GM20431 (cell line): Measurements from ENCODE around the gene EVI5L.

ENCODE experiments used
- in situ Hi-C: fragments of 300-500 bp; cut with MseI, MboI; formaldehyde crosslinking; loops from one replicate; pipeline ENCODE4 v1.15.0; 2020; ENCODE audit warnings: low sequenced_read_pairs; ENCODE audit not compliant: unreplicated experiment

The EVI5L gene

GRCh38 chr19:7868671-7869452 is 38.8 kb downstream of the EVI5L start:
- in situ Hi-C loops = no loop called here

DNA sequence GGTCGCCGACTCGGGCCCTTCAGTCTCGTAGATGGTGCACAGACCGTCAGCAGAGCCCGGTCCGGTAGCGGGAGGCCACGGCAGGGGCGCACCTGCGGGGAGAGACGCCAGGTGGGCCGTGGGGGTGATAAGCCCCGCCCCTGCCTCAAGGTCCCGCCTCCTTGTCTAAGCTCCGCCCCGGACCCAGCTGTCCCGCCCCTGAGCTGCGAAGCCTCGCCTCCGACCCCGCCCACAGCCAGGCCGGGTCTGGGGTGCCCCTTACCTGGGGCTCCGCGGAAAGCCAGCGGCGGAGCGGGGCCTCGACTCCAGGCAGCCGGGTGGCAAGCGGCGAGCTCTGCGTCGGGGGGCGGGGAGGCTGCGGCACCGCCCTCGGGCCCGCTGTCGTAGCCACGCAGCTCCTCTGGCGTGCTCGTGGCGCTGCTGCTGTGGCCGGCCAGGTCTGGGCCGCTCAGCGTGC is 39.5 kb downstream of the EVI5L start:
- in situ Hi-C loops = no loop called here

GRCh38 chr19:7869910-7870511 is 40.0 kb downstream of the EVI5L start:
- in situ Hi-C loops = no loop called here

DNA sequence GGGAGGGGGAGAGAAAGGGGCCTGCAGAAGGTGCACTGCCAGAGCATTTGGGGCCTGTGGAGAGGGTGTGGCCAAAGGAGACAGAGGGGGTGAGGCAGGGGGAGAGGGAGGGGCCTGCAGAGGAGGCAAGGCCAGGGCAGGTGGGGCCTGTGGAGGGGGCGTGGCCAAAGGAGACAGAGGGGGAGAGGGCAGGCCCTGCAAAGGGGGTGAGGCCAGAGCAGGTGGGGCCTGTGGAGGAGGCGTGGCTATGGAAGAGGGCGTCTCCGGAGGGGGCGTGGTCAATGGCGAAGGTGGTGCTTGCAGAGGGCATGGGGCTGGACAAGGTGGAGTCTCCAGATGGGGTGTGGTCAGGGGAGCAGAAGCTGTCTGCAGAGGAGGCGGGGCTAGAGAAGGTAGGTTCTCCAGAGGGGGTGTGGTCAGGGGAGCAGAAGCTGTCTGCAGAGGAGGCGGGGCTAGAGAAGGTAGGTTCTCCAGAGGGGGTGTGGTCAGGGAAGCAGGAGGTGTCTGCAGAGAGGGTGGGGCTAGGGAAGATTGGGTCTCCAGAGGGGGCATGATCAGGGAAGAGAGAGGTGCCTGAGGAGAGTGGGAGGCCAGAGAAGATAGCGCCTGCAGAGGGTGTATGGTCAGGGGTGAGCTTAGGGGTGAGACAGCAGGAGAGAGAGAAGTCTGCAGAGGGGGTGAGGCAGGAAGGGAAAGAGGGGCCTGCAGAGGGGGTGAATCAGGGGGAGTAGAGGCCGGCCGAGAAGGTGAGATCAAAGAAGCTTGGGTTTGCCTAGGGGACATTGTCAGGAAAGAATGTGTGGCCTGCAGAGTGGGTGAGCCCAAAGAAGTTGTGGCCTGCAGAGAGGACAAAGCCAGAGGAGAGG is 40.8 kb downstream of the EVI5L start:
- in situ Hi-C loops = no loop called here

DNA sequence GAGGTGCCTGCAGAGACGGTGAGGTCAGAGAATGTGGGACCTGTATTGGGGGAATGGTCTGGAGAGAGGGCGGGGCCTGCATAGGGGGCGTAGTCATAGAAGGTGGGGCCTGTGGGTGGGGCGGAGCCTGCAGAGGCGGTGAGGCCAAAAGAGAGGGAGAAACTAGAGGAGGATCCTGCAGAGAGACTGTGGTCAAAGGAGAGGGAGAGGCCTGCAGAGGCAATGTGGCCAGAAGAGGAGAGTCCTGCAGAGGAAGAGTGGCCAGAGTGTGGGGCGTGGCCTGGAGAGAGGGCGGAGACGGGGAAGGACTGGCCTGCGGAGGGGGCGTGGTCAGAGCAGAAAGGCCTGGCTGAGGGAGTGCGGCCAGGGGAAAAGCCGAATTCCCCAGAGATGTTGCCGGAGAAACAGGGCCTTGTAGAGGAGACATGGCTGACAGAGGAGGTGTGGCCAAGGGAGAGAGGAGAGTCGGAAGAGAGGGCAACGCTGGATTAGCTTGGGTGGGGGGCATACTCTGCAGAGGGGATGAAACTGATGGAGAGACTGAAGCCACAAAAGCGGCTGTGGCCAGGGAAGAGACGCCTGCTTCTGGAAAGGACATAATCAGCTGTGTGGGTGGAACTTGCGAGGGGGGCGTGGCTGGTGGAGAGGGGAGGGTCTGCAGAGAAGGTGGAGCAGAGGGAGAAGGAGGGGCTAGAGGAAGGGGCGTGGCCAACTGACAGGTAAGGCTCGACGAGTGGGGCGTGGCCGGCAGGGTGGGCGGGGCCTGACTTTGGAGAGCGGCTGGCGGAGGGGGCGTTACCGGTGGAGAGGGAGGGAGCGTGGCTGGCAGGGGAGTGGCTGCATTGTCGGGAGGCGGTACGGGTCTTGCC is 41.7 kb downstream of the EVI5L start:
- in situ Hi-C loops = no loop called here

DNA sequence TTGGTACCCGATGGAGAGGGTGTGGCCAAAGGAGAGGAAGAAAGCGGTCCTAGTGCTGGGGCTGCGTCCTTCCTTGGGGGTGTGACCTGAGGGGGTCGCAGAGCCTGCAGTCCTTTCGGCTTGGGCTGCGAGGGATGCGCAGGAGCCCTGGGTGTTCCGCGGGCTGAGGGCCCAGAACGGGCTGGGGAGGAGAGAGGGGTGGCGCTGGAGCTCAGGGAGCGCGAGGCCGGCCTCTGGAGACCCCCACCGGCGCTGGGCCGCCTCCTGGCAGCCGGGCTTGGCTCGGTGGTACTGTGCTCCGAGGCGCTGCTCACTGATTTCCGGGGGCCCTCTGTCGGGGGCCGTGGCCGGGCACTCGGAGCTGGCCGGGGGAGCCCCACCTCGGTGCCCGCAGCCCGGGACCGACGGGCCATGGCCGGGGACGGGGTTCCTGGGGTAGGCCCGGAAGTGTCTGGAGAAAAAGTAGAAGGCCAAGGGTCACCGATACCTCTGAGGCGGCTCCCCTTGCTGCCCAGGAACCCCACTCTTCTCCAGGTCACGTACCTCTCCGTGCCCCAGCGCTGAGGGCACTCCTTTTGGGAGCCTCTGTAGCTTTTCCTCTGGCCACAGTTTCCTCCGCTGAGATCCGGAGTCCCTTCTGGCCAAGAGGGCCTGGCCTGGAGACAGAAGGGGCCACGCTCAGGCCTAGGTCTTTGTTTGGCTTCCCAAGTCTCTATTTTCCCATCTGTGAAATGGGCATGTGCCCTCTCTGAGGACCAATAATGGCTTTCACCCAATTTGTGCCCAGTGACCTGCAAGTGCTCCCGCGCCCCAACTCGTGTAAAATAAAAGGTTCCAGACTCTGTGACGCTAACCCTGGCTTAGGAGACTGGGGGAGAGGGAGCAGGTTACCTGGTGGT is 42.5 kb downstream of the EVI5L start:
- in situ Hi-C loops = no loop called here

- in situ Hi-C loops = no loop called here
Observed at GRCh38 chr19:7873304-7874075, 43.5 kb downstream of the EVI5L start.

GRCh38 chr19:7874076-7874896 is 44.3 kb downstream of the EVI5L start, which contains the start of gene PRR36:
TSS of gene PRR36 (minus strand) at chr19:7874390. CDS start at chr19:7873689, 701 bp downstream.
- in situ Hi-C loops = no loop called here

GRCh38 chr19:7874897-7875273 is 44.9 kb downstream of the EVI5L start:
- in situ Hi-C loops = no loop called here

GRCh38 chr19:7877249-7877836 is 47.3 kb downstream of the EVI5L start:
- in situ Hi-C loops = no loop called here

GRCh38 chr19:7879111-7879807 is 49.2 kb downstream of the EVI5L start:
- in situ Hi-C loops = no loop called here

GRCh38 chr19:7879836-7880235 is 49.8 kb downstream of the EVI5L start:
- in situ Hi-C loops = no loop called here

DNA sequence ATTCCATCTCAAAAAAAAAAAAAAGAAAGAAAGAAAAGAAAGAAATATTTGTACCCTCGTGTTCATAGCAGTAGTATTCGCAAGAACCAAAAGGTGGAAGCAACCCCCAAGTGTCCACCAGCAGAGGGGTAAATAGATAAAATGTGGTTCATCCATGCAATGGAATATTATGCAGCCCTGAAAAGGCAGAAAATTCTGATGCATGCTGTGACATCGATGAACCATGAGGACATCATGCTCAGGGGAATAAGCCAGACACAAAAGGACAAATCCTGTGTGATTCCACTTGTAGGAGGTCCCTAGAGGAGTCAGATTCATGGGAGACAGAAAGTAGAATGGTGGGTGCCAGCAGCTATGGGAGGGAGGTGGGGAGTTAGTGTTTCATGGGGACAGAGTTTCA is 51.9 kb downstream of the EVI5L start:
- in situ Hi-C loops = no loop called here

DNA sequence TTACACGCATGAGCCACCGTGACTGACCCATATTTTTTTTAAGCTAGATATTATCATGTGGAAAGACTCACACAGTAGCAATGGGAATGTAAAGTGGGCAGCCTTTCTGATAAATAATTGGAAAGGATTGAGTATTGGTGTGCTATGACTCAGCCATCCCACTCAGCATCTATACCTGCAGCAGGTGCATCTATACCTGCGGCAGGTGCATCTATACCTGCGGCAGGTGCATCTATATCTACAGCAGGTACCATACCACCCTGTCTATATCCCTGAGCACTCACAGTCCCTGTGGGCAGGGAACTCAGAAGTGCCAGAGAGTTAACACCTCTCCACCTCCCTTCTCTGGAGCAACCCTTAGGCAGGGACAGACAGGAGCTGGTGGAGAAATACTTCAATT is 53.1 kb downstream of the EVI5L start:
- in situ Hi-C loops = no loop called here

DNA sequence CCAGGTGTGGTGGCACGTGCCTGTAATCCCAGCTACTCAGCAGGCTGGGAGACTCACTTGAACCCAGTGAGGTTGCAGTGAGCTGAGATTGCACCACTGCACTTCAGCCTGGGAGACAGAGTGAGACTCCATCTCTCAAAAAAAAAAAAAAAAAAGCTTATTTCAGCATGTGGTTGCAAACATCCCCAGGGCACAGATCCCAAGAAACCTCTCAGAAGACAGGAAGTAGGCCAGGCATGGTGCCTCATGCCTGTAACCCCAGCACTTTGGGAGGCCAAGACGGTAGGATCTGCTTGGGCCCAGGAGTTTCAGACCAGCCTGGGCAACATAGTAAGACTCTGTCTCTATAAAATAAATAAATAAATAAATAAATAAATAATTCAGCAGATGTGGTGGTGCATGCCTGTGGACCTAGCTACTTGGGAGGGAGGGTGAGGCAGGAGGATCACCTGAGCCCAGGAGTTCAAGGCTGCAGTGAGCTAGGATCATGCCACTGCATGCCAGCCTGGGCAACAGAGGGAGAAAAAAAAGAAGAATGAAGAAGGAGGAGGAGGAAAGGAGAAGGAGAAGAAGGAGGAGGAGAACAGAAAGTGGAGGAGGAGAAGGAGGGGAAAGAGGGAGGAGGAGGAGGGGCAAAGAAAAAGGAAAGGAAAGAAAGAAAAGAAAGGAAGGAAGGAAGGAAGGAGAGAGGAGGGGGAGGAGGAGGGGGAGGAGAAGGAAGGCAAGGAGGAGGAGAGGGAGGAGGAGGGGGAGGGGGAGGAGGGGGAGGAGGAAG is 54.0 kb downstream of the EVI5L start:
- in situ Hi-C loops = no loop called here

DNA sequence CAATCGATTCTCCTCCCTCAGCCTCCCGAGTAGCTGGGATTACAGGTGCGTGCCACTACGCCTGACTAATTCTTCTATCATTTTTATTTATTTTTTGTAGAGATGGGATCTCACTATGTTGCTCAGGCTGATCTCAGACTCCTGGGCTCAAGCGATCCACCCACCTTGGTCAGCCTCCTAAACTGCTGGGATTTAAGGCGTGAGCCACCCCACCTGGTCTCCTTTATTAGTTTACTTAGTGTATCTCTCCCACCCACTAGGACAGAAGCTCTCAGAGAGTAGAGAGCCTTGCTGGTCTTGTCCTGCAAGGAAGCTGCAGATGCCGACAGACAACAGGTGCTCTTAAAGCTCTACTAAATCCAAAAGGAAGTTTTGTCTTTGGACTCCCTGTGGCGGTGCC is 55.8 kb downstream of the EVI5L start:
- in situ Hi-C loops = no loop called here
